NCI-H2107 treated with DMSO at 0.1 percent for 48 hours (cell line): ENCODE results near the gene BPIFB1.

Experiments used
- DNase-seq: peaks from one replicate; lab custom pipeline; 2025; ENCODE audit not compliant: unreplicated experiment; lab: John Stamatoyannopoulos, UW

BPIFB1 gene

DNA sequence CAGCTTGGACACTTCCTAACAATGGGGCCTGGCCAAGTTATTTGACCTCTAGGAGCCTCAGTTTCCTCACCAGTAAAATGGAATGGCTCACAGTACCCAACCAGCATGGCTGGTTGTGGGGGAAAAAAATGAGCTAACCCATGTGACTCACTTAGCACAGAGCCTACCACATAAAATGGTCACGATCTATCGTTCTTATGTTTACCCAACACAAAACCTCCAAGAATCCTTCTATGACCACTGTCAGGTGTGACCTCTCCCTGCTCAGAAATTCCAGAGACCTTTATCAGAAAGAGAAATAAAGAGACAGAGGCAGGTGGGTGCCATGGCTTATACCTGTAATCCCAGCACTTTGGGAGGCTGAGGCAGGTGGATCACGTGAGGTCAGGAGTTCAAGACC lies 39.4 kb downstream of the BPIFB1 start:
- DNase-seq: no peak

DNA sequence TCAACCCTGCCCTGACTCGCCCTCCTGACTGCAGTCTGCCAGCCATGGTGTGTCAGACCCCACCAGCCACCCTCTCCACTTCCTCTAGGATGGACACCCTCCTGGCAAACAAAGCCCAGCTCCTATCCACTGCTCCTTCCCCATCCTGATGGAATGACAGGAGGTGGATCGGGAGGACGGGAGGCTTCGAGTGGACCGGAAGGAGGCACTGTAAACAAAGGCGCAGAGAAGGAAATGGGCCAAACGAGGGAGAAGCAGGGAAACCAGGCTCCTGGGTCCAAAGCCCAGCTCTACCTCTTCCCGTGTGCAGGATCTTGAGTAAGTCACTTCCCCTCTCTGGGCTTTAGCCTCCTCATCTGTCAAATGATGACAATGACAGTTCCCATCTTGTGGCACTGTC lies 40.2 kb downstream of the BPIFB1 start:
- no peak for DNase-seq

DNA sequence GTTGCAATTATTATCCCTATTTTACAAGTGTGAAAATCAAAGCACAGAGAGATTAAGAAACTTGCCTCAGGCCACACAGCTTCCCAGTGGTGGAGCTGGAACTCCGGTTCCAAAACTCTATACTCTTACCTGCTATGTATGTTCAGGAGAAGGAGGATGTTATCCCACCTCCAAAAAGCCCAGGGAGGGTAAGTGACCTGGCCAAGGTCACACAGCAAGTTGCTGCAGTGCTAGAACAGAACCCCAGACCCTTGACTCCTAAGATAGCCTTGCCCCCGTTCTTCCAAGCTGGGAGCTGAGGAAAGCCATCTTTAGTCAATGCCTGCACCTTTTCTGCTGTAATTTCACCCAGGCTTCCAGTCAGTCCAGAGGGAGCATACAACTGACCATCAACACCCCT lies 42.3 kb downstream of the BPIFB1 start:
- DNase-seq: no peak

DNA sequence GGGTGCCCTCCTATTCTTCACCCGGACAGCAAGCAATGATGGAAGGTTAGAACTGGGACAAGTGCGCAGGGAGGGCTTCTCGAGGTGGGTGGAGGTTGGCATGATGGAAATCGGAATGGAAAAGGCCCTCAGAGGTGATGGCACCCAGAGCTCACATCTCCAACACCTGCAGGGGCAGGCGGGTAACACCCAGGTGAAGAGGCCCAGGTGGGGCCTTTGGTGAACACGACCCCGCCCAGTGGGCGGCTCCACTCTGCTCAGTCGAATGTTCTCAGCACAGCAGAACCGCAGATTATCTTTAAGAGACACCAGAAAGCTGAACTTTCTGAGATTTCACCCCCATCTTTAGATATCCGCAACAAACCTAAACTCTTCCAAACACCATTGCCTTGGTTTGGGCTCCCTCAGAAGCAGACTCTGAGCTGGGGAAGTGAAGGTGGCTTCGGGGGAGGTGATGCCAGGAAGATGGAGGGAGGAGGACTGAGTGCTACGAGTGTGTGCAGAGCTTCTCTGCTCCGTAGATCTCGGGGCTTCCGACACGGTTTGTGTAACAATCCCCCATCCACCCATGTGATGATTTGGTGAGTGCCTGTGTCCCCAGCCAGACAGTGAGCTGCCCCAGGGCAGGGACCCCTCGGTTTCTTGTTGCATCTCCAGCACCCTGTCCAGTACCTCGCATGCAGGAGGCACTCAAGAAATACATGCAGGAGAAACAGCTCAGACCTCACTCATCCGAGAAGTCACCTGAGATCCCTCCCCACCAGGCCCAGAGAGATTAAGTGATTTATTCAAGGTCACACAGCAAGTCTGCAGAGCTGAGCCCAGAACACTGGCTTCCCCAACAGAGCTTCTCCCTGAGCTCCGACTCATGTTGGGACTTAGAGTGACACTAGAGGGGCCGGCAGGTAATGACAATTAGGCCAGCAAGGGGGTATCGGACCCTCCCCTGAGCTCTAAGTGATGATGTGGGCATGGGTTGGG lies 45.4 kb downstream of the BPIFB1 start:
- DNase-seq: no peak

DNA sequence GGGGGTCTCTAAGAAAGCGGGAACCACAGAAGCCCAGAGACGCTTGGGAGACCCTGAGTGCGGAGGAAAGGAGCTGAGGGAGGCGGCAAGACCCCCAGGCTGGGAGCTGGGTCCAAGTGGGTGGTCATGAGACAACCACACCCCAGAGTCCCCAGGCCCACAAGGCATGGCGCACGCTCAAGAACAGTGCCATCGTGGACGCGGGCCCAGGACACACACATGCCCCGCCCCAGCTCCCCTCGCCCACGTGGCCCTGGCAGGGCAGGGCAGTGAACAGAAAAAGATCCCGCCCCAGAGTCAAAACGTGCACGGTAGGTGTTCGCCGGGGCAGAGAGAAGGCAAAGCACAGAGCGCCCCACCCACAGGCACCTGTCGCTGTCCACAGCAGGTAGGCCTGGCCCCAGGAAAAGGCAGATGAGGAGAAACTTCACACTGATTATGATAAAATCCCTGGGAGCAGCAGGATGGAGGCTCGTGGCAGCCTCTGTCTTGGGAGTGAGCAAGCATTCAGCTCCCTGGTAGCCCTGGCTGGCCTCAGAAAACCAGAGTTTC lies 50.0 kb downstream of the BPIFB1 start:
- DNase-seq: no peak

DNA sequence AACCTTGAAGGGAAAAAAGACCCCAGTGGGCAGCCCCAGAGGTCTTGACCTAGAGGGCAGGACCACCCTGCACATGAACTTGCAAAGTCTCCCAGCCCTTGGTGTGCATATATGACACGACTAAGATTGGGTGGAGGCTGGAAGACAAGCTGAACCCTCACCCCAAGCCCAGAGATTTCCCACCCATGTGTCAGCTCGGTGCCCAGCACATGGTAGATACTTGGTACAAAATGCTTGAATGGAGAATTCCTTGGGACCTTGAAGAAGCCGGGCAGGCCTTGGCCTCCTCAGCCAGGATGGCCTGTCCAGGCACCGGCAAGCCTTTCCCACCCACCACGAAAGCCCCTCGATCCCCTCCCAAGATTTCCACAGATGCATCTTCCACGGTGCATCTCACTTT lies 50.6 kb downstream of the BPIFB1 start:
- no peak for DNase-seq

DNA sequence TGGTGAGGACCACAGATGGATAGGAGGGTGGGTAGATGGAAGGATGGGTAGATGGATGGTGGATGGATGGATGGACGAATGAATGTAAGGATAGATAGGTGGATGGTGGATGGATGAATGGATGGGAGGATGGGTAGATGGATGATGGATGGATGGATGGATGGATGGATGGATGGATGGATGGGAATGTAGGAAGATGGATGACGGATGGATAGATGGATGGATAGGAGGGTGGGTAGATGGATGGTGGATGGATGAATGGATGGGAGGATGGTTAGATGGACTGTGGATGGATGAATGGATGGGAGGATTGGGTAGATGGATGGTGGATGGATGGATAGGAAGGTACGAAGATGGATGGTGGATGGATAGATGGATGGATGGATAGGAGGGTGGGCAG lies 51.1 kb downstream of the BPIFB1 start:
- no peak for DNase-seq

DNA sequence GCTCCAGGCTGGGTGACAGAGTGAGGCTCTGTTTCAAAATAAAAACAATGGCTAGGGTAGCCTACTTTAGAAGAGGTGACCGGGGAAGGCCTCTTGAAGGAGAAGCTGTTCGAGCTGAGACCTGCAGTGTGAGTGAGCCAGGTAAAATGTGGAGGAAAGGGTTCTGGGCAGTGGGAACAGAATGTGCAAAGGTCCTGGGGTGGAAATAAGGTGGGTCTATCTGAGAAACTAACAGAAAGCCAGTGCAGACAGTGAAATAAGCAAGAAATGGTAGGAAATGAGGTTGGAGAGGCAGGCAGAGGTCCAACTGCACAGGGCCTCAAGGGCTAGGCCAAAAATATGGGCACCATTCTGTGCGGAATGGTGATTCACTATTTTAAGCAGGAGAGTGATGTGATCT lies 53.4 kb downstream of the BPIFB1 start:
- no peak for DNase-seq

DNA sequence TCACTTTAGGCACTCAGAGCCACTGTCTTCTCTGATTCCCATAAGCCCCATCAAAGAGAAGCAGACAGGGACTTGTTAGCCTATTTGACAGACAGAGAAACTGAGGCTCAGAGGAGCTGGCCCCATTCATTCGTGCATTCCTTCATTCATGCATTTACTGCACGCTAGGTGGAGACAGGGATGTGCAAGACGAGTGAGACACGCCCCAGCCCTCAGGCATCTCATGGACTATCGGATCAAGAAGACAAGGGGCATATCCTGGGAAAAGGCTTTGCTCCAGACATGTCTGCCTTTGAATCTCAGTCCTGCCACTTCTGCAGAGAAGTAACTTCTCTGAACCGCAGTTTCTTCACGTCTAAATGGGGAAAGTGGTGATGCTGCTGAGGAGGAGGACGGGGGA lies 54.1 kb downstream of the BPIFB1 start:
- no peak for DNase-seq

DNA sequence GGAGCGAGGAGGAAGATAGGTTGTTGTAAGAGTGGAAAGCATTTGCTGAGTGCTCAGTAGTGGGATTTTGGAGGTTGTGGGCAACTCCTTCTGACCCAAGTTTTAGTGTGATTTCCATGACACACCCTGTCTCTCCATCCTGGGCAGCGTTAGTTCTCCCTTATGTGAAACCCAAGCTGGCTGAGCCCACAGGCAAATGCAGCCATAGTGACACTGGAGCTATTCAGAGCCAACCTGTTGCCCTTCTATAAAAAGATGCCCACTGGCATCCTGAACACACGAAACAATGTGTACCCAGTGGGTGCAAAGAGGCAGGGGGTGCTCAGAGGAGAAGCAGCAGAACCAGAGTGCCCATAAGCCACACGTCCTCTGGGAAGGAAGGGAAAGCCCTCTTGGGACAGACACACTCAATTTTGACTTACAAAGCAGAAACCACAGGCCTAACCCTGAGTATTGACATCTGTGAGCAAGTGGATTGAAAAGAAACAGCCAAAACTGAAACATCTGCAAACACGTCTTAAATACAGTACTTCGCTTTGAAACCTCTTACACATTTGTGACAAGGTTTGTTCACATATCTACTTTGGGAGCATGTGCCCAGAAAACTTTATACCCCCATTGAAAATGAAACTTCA lies 54.6 kb downstream of the BPIFB1 start:
- no peak for DNase-seq

DNA sequence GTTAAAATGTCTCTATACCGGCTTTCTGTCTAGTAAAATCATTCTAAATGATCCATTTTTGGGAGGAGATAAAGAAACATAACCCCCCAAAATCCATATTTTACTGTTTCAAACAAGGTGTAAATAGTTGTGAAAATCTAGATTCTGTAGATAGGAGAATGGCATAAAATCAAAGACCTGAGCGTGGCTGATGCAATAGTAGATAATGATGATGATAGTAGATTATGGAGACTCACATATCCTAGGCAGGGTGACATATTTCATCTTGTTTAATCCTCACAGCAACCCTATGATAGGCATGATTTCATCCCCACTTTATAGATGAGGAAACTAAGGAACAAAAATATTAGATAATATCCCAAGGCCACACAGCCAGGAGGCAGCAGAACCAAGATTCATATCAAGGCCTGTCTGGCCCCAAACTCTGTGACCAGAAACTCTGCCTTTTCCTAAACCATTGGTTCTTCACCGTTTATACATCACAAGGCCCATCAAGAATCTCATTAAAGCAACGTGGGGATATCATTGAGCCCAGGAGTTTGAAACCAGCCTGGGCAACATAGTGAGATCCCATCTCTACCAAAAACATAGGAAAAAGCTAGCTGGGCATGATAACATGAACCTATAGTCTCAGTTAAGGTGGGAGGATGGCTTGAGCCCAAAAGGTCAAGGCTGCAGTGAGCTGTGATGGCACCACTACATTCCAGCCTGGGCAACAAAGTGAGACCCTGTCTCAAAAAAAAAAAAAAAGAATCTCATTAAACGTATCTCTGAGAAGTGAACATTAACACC lies 55.6 kb downstream of the BPIFB1 start:
- DNase-seq: no peak

DNA sequence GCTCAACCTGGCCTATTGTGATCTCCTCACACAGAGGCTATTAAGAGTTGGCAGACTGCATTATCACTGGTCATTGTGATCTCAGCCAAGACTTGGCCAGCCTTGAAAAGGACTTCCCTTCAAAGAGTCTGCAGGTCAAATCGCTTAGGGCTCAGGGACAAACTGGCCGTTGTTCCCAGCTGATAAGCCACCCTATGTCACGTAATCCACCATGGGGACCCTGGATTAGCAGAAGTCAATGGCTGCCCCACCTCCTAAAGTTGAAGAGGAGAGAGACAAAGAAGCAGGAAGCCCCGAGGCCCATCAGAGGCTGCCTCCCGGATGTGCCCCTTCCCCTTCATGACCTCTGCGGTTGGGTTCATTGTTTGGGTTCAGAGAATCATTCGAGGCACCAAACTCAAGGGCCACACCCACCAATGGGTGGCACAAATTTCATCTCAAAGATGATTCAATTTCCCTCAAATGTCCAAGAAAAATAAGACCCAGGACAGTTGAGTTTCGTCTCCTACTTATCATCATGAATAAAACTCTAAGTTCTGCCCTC lies 56.6 kb downstream of the BPIFB1 start:
- no peak for DNase-seq

DNA sequence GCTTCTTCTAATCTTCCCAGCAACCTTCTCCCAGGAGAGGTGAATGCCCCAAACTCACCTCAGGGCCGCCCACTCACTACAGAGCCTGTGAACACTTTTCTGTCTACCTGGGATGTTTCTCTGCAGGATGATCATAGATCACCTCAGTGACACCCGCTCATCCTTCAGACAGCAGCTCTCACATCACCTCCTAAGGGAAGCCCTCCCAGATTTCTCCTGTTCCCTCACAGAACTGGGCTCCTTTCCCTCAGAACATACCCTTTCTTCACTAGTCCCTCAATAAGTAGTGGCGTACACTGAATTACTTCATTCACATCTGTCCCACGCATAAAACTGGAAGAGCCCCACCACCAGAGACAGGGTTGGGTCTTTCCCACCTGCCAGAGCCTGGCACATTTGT lies 60.5 kb downstream of the BPIFB1 start:
- DNase-seq: no peak

DNA sequence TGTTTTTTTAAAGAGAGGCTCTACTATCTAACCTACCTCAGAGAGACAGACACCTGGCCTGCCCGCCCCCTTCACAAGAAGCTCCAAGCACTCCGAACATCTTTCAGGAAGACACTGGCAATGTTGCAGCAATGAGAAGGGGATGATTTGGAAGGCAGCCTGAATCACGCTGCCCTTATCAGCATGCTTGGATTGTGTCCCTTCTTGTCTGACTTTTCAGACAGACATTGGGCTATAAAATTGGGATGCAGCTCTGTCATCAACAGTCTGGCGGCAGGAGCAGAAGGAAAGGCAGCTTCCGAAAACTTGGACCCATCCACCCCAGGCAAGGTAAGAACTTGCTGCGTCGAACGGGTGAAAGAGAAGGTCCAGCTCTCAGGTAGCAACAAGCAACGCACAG lies 62.3 kb downstream of the BPIFB1 start:
- DNase-seq: no peak

DNA sequence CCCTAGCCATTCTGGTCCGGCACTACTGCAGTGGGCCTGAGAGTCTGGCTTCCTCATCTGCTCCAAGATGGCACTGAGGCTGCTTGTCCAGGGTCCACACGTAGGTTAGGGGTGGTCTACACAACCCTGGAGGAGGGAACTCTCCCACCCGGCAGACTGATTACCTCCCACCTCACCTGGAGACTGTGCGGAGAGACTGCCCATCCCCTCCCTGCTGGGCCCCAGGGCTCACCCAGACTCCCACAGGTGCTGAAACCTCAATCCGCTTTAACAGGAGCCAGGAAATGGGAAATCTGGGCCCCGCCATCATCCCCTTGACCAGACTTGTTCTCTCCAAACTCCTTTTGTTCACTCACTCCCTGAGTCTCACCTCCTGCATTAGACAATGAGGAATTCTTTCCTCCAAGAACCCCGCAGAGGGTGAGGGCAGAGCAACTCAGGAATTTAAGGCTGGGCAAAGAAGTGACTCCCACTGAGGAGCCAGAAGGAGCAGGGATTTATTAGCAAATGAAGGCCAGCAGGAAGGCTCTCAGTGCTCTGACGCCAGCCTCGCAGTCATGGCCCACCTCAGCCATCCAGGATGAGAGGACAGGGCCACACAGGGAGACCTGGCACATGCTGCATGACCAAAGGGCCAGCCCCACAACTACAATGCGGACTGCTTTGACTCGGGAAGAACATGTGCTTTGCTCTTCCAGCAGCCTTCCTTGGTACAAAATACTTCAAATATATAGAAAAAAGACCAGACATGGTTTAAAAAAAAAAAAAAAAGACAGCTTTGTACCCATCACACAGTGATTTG lies 65.3 kb downstream of the BPIFB1 start:
- no peak for DNase-seq

DNA sequence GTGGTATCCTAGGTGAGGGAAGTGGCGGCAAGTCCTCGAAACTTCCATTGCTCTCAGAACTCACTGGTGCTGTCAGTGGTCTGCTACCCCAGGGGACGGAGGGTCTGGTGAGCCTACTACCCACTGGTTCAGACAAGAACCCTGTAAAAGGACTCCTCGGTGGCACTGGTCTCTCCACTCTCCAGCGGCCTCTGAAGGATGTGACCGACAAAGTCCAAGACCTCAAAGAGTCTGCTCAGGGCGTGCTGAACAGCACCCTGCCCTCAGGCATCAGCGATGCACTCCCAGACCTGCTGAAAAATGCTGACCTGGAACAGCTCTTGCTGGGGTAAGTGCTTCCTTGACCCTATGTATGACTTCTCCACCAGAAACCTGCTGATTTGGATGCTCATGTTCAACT lies 66.5 kb downstream of the BPIFB1 start:
- DNase-seq: no peak

DNA sequence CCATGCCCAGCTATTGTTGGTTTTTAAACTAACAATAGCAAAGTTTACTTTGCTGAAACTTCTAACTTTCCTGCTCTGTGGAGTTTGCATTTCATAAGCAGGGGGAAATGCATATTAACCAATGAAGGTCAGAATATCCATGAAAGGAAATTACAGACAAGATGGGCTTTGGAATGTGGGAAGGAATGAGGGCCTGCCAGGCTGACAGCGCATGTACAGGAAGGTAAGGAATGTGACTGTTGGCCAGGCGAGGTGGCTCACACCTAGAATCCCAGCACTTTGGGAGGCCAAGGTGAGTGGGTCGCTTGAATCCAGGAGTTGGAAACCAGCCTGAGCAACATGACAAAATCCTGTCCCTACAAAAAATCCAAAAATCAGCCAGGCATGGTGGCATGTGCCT lies 68.7 kb downstream of the BPIFB1 start:
- DNase-seq: no peak

DNA sequence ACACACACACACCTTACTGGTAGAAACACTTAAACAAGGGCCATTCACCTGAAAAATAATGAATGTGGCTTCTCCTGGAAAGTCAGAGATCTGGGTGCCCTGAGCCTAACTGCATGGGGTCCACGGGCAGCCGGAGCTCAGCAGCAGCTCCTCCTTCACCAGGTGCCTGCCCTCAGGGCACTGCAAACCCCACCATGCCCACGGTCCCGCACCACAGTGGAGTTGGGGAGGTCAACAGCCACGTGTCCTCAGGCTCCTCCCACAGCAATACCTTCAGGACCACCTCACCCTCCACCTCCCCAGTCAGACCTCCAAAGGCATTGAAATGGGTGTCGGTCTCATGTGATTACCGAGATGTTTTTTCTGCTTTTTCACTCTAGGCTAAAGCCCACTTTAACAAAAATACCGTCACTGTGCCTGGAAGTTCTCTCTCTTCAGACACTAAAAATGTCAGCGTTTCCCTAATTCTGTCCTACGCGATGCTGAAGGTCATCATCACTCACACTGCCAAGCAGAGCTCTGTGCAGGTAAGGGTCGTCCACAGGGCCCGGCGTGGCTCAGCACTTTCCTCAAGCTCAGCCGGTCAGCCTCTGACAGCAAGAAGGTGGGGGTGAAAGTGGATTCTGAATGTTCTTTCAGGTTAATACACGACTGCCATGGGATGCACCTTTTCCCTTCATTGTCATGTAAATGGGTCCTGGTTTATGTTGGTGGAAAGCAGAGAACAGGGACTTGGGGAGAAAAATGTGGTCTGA lies 69.4 kb downstream of the BPIFB1 start:
- no peak for DNase-seq

DNA sequence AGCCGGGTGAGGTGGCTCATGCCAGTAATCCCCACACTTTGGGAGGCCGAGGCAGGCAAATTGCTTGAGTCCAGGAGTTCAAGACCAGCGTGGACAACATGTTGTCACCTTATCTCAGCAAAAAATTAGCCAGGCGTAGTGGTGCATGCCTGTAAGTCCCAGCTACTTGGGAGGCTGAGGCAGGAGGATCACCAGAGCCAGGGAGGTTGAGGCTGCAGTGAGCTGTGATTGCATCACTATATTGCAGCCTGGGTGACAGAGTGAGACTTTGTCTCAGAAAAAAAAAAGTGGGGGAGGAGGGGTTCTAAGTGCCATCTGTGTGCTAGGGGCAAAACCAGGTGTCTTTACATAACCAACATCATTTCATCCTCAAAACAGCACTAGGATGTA lies 70.0 kb downstream of the BPIFB1 start:
- DNase-seq: no peak
